K562 treated with DMSO at 1 percent for 12 hours (cell line): ENCODE measurements around the gene LMX1A. TPM values are rescaled to one million over a fixed set of nuclear protein-coding genes. Genes with fewer than 3 reads are reported as not detected.

ENCODE experiments used
- total RNA-seq: library from RNA; unstranded; fragments of 300-600 nt; gene quantifications from 2 replicates; pipeline ENCODE4 v1.2.3, GENCODE V29; 2022; ENCODE audit not compliant: insufficient read depth

The LMX1A gene
- total RNA-seq = not detected in 2 replicates

DNA sequence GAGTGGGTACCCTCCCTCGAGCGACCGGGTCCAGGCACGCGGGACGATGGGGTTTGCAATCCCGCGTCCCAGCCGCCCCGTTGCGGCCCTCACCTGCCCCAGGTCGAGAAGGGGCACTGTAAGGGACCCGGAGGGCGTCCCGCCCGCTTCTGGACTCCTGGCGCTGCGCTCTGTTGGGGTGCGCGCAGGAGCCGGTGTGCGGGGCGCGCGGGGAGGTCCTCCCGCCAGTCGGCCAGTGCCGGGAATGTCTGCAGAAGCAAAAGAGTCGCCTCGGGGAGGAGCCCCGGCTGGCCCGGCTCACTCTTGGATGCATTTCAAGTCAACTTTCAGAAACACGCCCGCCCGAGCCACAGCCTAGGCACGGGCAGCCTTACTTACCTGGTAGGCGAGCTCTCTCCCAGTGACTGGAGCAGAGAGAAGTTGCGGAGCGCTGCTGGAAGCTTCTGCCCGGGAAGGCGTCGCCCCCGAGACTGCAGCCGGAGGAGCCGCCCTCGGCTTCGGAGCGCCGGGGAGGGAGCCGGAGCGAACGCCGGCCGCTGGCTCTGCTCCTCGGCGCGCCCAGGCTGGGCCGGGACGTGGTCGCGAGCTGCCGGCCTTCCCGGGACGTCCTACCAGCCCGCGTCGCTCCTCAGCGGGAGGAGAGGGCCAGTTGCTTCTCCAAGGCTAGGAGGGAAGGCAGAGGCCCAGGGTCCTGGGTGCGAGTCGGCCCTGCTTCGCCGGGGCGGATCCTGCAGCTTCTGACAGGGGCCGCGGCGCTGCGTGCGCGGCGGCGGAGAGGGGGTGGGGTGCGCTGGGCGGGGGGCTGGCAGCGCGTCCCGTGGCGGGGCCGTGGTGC is at the start of gene LMX1A:
Gene LMX1A (minus strand): TSS at position 739 of the 835 bp plus-strand sequence. CDS start 1,156 bp downstream, outside the sequence.

Other genes starting within 250 kb of the LMX1A start
- not detected in 2 replicates for gene RXRG, start 88.4 kb upstream of the LMX1A start, total RNA-seq
- gene LRRC52, start 187.3 kb upstream of the LMX1A start, total RNA-seq = not detected in 2 replicates